PC-3 (cell line): ENCODE data around the gene IL18BP.

ENCODE experiments used
- CTCF ChIP-seq: fragments of 300-600 bp; sonication (generic); conservative IDR thresholded peaks from 2 replicates; pipeline ENCODE4 v1.5.1; 2017; ENCODE audit warnings: antibody characterized with exemption, low read depth, mild to moderate bottlenecking, low read length
- EZH2 ChIP-seq: fragments of 300-600 bp; sonication (generic); IDR thresholded peaks from one replicate; pipeline ENCODE4 v1.6.1; 2017; ENCODE audit warnings: antibody characterized with exemption, mild to moderate bottlenecking, low read length; ENCODE audit not compliant: unreplicated experiment
- EZH2phosphoT487 ChIP-seq: fragments of 300-600 bp; sonication (generic); IDR thresholded peaks from 2 replicates; pipeline ENCODE4 v1.6.1; 2018; ENCODE audit warnings: mild to moderate bottlenecking, antibody characterized with exemption, low read length, borderline replicate concordance

- TF ChIP-seq CTCF (no peak), EZH2 (no peak), EZH2phosphoT487 (no peak)
These were observed 3.3 kb downstream of the IL18BP start for GRCh38 chr11:72001834-72002591.
